SK-N-SH (cell line): ENCODE results near the gene C1orf52. TPM values are rescaled to one million over a fixed set of nuclear protein-coding genes. Genes with fewer than 3 reads are reported as not detected.

Experiments used
- CTCF ChIA-PET: fragments of 300-600, 350-600 bp; formaldehyde crosslinking; extraction: SDS; loops from one replicate; lab custom pipeline; 2021; lab: Yijun Ruan, JAX
- POLR2A ChIA-PET: fragments of 350-600 bp; sonication (Branson Sonifier 250); formaldehyde crosslinking; extraction: SDS; loops from one replicate; lab custom pipeline; 2020; ENCODE audit warnings: antibody characterized with exemption, inconsistent platforms; lab: Yijun Ruan, JAX
- DNase-seq: peaks from one replicate; pipeline ENCODE4 v3.0.0; 2012
- H2AFZ ChIP-seq: fragments of 200-600 bp; sonication (generic); 2 replicates; pipeline ENCODE4 v1.8.1; 2016; ENCODE audit warnings: antibody characterized with exemption, mild to moderate bottlenecking, low read depth
- H3F3A ChIP-seq: fragments of 200-600 bp; sonication (generic); replicated peaks from 2 replicates; pipeline ENCODE3; 2016; ENCODE audit warnings: antibody characterized with exemption, mild to moderate bottlenecking; ENCODE audit not compliant: insufficient read depth
- H3K27ac ChIP-seq, 2 experiments: fragments of 200-500 bp in 1 of 2; fragments of 200-600 bp in 1 of 2; sonication (Bioruptor generic) in 1 of 2; sonication (generic), shearing (Covaris generic) in 1 of 2; 2 replicates each; pipeline versions ENCODE4 v1.5.1 to v1.6.1; 2014 to 2016; ENCODE audit warnings: low read depth in 2 of 2, inconsistent platforms in 1 of 2, low read length in 1 of 2, mild to moderate bottlenecking in 1 of 2, mixed read lengths in 1 of 2
- H3K27me3 ChIP-seq: fragments of 200-600 bp; sonication (generic), shearing (Covaris generic); 2 replicates; pipeline ENCODE4 v1.6.1; 2016; ENCODE audit warnings: mixed run types; ENCODE audit not compliant: insufficient read depth
- H3K36me3 ChIP-seq, 2 experiments: fragments of 200-500 bp in 1 of 2; fragments of 200-600 bp in 1 of 2; sonication (Bioruptor generic) in 1 of 2; sonication (generic) in 1 of 2; replicated peaks in 1 of 2; 2 replicates each; pipeline versions ENCODE3 to v1.5.1; 2014 to 2016; ENCODE audit warnings: low read length in 1 of 2, mild to moderate bottlenecking in 1 of 2; ENCODE audit not compliant: insufficient read depth in 2 of 2, control insufficient read depth in 1 of 2
- H3K4me1 ChIP-seq, 2 experiments: fragments of 200-500 bp in 1 of 2; fragments of 200-600 bp in 1 of 2; sonication (Bioruptor generic) in 1 of 2; sonication (generic), shearing (Covaris generic) in 1 of 2; 2 replicates each; pipeline versions ENCODE4 v1.5.1 to v1.6.1; 2014 to 2016; ENCODE audit warnings: low read depth in 1 of 2, low read length in 1 of 2, mixed run types in 1 of 2; ENCODE audit not compliant: insufficient read depth in 2 of 2, control insufficient read depth in 1 of 2
- H3K4me2 ChIP-seq: fragments of 200-600 bp; sonication (generic), shearing (Covaris generic); 2 replicates; pipeline ENCODE4 v1.6.1; 2017; ENCODE audit warnings: mixed run types
- H3K4me3 ChIP-seq, 2 experiments: fragments of 200-500 bp in 1 of 2; fragments of 200-600 bp in 1 of 2; sonication (Bioruptor generic) in 1 of 2; sonication (generic), shearing (Covaris generic) in 1 of 2; 2 replicates each; pipeline versions ENCODE4 v1.5.1 to v1.8.1; 2014 to 2016; ENCODE audit warnings: low read depth in 2 of 2, inconsistent platforms in 1 of 2, low read length in 1 of 2, mild to moderate bottlenecking in 1 of 2, mixed read lengths in 1 of 2, moderate library complexity in 1 of 2
- H3K79me2 ChIP-seq: fragments of 200-600 bp; sonication (generic); 2 replicates; pipeline ENCODE4 v1.8.1; 2017; ENCODE audit warnings: mild to moderate bottlenecking; ENCODE audit not compliant: insufficient read depth
- H3K9ac ChIP-seq: fragments of 200-600 bp; sonication (generic); 2 replicates; pipeline ENCODE4 v1.6.1; 2017; ENCODE audit warnings: mixed run types
- H3K9me2 ChIP-seq: fragments of 200-600 bp; sonication (generic); 2 replicates; pipeline ENCODE4 v1.6.1; 2017; ENCODE audit warnings: mixed run types
- H3K9me3 ChIP-seq: fragments of 200-600 bp; sonication (generic); 2 replicates; pipeline ENCODE4 v1.6.1; 2017; ENCODE audit warnings: mixed run types, mild to moderate bottlenecking, moderate library complexity
- H4K20me1 ChIP-seq: fragments of 200-600 bp; sonication (generic); 2 replicates; pipeline ENCODE4 v1.6.1; 2017; ENCODE audit warnings: mild to moderate bottlenecking, mixed run types; ENCODE audit not compliant: insufficient read depth
- CHD2 ChIP-seq: fragments of 150-350 bp; IDR thresholded peaks from 2 replicates; pipeline ENCODE4 v1.6.1; 2018; ENCODE audit warnings: low read length; ENCODE audit not compliant: partially characterized antibody
- EP300 ChIP-seq, 2 experiments: IDR thresholded peaks; 2 replicates each; pipeline versions ENCODE4 v1.4.0 to v1.6.1; 2012; ENCODE audit warnings: borderline replicate concordance in 1 of 2, low read depth in 1 of 2, low read length in 1 of 2
- FOSL2 ChIP-seq: IDR thresholded peaks from 2 replicates; pipeline ENCODE4 v1.4.0; 2012; ENCODE audit warnings: low read depth, mild to moderate bottlenecking, moderate library complexity, borderline replicate concordance
- FOXM1 ChIP-seq: IDR thresholded peaks from 2 replicates; pipeline ENCODE4 v1.4.0; 2012; ENCODE audit warnings: low read depth, mild to moderate bottlenecking
- GABPA ChIP-seq: IDR thresholded peaks from 2 replicates; pipeline ENCODE4 v1.4.0; 2012; ENCODE audit warnings: low read depth, mild to moderate bottlenecking
- IRF3 ChIP-seq: fragments of 150-350 bp; IDR thresholded peaks from 2 replicates; pipeline ENCODE4 v1.6.1; 2016; ENCODE audit warnings: mild to moderate bottlenecking, low read depth, low read length
- JUND ChIP-seq: IDR thresholded peaks from 2 replicates; pipeline ENCODE4 v1.4.0; 2012
- NFIC ChIP-seq: IDR thresholded peaks from 2 replicates; pipeline ENCODE4 v1.4.0; 2012; ENCODE audit warnings: borderline replicate concordance
- RFX5 ChIP-seq: IDR thresholded peaks from 2 replicates; pipeline ENCODE4 v1.6.1; 2012; ENCODE audit warnings: mild to moderate bottlenecking, improper control_type of control experiment, low read length
- SIN3A ChIP-seq: IDR thresholded peaks from 2 replicates; pipeline ENCODE4 v1.6.1; 2012; ENCODE audit warnings: low read depth, mild to moderate bottlenecking, low read length, moderate library complexity, borderline replicate concordance
- TCF12 ChIP-seq: IDR thresholded peaks from 2 replicates; pipeline ENCODE4 v1.4.0; 2012
- WGBS: methylation state at CpG from one replicate; pipeline ENCODE4 v1.1.6; 2017; ENCODE audit warnings: low lambda C conversion rate; 5-methylcytosine and 5-hydroxymethylcytosine counted together
- polyA plus RNA-seq, 3 experiments: library from polyadenylated mRNA; depleted of rRNA; stranded (reverse); fragments of >200 nt; gene quantifications; 2 replicates each; pipeline ENCODE4 v1.2.3, GENCODE V29; 2012
- TF ChIP-seq, protein P1 (sequence below): IDR thresholded peaks from 2 replicates; pipeline ENCODE4; 2012
- TF ChIP-seq, protein P2 (sequence below): fragments of 150-350 bp; IDR thresholded peaks from 2 replicates; pipeline ENCODE4 v1.6.1; 2017; ENCODE audit warnings: antibody characterized with exemption, low read length, low read depth, borderline replicate concordance
- TF ChIP-seq, protein P3 (sequence below): IDR thresholded peaks from 2 replicates; pipeline ENCODE4 v1.6.1; 2012; ENCODE audit warnings: mild to moderate bottlenecking, low read depth, low read length, moderate library complexity
- TF ChIP-seq, protein P4 (sequence below): IDR thresholded peaks from 2 replicates; pipeline ENCODE4 v1.4.0; 2012; ENCODE audit warnings: low read depth, borderline replicate concordance

The C1orf52 gene
- polyA plus RNA-seq, 1 of the 3 experiments (the other 2 are of a cell fraction): 23.4 TPM

GRCh38 chr1:85289848-85290335 lies 30.4 kb upstream of the C1orf52 start:
- H3K27me3 ChIP-seq: no peaks in the 10 kb centered on the region
- ChIA-PET POLR2A (no interaction called here), CTCF (interaction anchor here (2.1 kb wide), 1 partner anchor 19 kb away, joined by 5 read pairs; no protein-coding TSS in a partner anchor)
- no peaks in the 10 kb centered on the region for H3K9me2 ChIP-seq
- H3K79me2 ChIP-seq: no peaks in the 10 kb centered on the region
- H3K4me2 ChIP-seq: peak overlapping the region; percentile 25
- no peak for TF ChIP-seq SIN3A
- TF ChIP-seq, protein P1, sequence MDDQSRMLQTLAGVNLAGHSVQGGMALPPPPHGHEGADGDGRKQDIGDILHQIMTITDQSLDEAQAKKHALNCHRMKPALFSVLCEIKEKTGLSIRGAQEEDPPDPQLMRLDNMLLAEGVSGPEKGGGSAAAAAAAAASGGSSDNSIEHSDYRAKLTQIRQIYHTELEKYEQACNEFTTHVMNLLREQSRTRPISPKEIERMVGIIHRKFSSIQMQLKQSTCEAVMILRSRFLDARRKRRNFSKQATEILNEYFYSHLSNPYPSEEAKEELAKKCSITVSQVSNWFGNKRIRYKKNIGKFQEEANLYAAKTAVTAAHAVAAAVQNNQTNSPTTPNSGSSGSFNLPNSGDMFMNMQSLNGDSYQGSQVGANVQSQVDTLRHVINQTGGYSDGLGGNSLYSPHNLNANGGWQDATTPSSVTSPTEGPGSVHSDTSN: peak; percentile 25; the same call in 1 of the 2 replicates
- peaks cover 16% of the 10 kb centered on the region for H3F3A ChIP-seq
- H3K36me3 ChIP-seq: no peaks in the 10 kb centered on the region
- H3K9ac ChIP-seq: no peak overlapping the region
- no peaks in the 10 kb centered on the region for H3K9me3 ChIP-seq
- no peak for DNase-seq
- peaks cover 0 to 21% of the 10 kb centered on the region in 2 experiments; a peak in 1 of 4 replicates for H3K4me1 ChIP-seq
- 88% methylated on average over 4 of the region's 4 CpGs for WGBS
- no peaks in the 10 kb centered on the region for H4K20me1 ChIP-seq
- H2AFZ ChIP-seq: peak overlapping the region; percentile 35
- H3K27ac ChIP-seq: peak overlapping the region in 1 of 2 experiments; percentile 46; a peak in 3 of 4 replicates
- no peak overlapping the region for H3K4me3 ChIP-seq

DNA sequence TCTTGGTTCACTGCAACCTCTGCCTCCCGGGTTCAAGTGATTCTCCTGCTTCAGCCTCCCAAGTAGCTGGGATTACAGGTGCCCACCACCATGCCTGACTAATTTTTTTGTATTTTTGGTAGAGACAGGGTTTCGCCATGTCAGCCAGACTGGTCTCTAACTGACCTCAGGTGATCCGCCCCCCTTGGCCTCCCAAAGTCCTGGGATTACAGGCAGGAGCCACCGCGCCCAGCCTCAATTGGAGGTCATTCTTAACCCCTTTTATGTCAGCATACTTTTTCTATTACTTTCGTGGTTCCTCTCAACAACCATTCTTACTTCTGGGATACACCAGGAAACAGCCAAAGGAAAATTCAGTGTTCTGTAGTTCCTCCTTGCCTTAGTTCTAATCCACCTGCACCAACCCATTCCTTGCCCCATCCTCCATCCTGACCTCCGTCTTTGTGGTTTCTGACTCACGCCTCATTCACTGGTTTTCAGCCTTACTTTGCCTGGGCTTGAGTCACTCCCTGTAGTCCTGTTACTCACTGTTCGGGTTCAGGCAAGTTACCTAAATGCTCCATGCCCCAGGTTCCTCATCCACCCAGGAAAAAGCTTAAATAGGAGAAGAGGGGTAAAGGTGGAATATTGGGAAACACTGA lies 29.9 kb upstream of the C1orf52 start:
- peaks cover 0 to 21% of the 10 kb centered on the region in 2 experiments; a peak in 1 of 4 replicates for H3K4me1 ChIP-seq
- WGBS: 56% methylated on average over 8 of the region's 9 CpGs
- no peak overlapping the region for H3K9ac ChIP-seq
- no peak overlapping the region for H3K4me3 ChIP-seq
- no peaks in the 10 kb centered on the region for H3K79me2 ChIP-seq
- CTCF ChIA-PET: interaction anchor here (2.1 kb wide), 1 partner anchor 19 kb away, joined by 5 read pairs; no protein-coding TSS in a partner anchor
- H3K27me3 ChIP-seq: no peaks in the 10 kb centered on the region
- no peaks in the 10 kb centered on the region for H3K36me3 ChIP-seq
- H4K20me1 ChIP-seq: no peaks in the 10 kb centered on the region
- peaks cover 16% of the 10 kb centered on the region for H3F3A ChIP-seq
- no peaks in the 10 kb centered on the region for H3K9me2 ChIP-seq
- peak overlapping the region; percentile 25 for H3K4me2 ChIP-seq
- no peaks in the 10 kb centered on the region for H3K9me3 ChIP-seq
- no peak overlapping the region for H2AFZ ChIP-seq
- POLR2A ChIA-PET: no interaction called here
- peak overlapping the region in 1 of 2 experiments; percentile 46; a peak in 3 of 4 replicates for H3K27ac ChIP-seq
- no peak for DNase-seq
- TF ChIP-seq IRF3: no peak
- peak; percentile 55; the same call in 1 of the 2 replicates for TF ChIP-seq NFIC
- TF ChIP-seq, protein P2, sequence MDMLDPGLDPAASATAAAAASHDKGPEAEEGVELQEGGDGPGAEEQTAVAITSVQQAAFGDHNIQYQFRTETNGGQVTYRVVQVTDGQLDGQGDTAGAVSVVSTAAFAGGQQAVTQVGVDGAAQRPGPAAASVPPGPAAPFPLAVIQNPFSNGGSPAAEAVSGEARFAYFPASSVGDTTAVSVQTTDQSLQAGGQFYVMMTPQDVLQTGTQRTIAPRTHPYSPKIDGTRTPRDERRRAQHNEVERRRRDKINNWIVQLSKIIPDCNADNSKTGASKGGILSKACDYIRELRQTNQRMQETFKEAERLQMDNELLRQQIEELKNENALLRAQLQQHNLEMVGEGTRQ: no peak
- no peak for TF ChIP-seq SIN3A
- peak; percentile 26; the same call in 1 of the 2 replicates for TF ChIP-seq FOXM1
- TF ChIP-seq, protein P3, sequence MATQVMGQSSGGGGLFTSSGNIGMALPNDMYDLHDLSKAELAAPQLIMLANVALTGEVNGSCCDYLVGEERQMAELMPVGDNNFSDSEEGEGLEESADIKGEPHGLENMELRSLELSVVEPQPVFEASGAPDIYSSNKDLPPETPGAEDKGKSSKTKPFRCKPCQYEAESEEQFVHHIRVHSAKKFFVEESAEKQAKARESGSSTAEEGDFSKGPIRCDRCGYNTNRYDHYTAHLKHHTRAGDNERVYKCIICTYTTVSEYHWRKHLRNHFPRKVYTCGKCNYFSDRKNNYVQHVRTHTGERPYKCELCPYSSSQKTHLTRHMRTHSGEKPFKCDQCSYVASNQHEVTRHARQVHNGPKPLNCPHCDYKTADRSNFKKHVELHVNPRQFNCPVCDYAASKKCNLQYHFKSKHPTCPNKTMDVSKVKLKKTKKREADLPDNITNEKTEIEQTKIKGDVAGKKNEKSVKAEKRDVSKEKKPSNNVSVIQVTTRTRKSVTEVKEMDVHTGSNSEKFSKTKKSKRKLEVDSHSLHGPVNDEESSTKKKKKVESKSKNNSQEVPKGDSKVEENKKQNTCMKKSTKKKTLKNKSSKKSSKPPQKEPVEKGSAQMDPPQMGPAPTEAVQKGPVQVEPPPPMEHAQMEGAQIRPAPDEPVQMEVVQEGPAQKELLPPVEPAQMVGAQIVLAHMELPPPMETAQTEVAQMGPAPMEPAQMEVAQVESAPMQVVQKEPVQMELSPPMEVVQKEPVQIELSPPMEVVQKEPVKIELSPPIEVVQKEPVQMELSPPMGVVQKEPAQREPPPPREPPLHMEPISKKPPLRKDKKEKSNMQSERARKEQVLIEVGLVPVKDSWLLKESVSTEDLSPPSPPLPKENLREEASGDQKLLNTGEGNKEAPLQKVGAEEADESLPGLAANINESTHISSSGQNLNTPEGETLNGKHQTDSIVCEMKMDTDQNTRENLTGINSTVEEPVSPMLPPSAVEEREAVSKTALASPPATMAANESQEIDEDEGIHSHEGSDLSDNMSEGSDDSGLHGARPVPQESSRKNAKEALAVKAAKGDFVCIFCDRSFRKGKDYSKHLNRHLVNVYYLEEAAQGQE: peak; percentile 57; the same call in 1 of the 2 replicates
- no peak for TF ChIP-seq RFX5
- TF ChIP-seq EP300 (IDR thresholded peaks at IDR 0.05; ENCODE audit: borderline replicate concordance in 1 of 2, low read depth in 1 of 2, low read length in 1 of 2): peak in 1 of 2 experiments; percentile 77; a peak in 1 of 4 replicates
- no peak for TF ChIP-seq GABPA
- TF ChIP-seq JUND: peak; percentile 90
- TF ChIP-seq CHD2: no peak
- peak; percentile 97 for TF ChIP-seq FOSL2
- TF ChIP-seq, protein P1: no peak; the same call in 1 of the 2 replicates
- TF ChIP-seq, protein P4, sequence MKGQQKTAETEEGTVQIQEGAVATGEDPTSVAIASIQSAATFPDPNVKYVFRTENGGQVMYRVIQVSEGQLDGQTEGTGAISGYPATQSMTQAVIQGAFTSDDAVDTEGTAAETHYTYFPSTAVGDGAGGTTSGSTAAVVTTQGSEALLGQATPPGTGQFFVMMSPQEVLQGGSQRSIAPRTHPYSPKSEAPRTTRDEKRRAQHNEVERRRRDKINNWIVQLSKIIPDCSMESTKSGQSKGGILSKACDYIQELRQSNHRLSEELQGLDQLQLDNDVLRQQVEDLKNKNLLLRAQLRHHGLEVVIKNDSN: no peak
- TF ChIP-seq TCF12: peak; percentile 87
